ENCODE measurements around the gene CCDC50. TPM values are rescaled to one million over a fixed set of nuclear protein-coding genes. Genes with fewer than 3 reads are reported as not detected.

Gene CCDC50
- total RNA-seq, 2 donors from 2014 or later = 99.5 to 169 TPM

- ATAC-seq (ENCODE audit: insufficient number of reproducible peaks, low FRiP score, low read depth) = no peak
Measured at GRCh38 chr3:191432162-191432561, 103.0 kb downstream of the CCDC50 start.

GRCh38 chr3:191434024-191434423, 104.8 kb downstream of the CCDC50 start:
- H3K4me1 ChIP-seq (ENCODE audit: control insufficient read depth in 1 of 2, low read depth in 2 of 2) = no peaks in the 10 kb centered on the region
- no peaks in the 10 kb centered on the region for H3K27me3 ChIP-seq (replicated peaks; ENCODE audit: insufficient read depth)
- no peak overlapping the region for H3K27ac ChIP-seq
- ATAC-seq (ENCODE audit: insufficient number of reproducible peaks, low FRiP score, low read depth) = no peak
- TF ChIP-seq CTCF (IDR thresholded peaks at IDR 0.05) = no peak
- H3K36me3 ChIP-seq = no peaks in the 10 kb centered on the region
- DNase-seq (ENCODE audit: low spot score) = no peak
- no peaks in the 10 kb centered on the region for H3K9me3 ChIP-seq
- H3K4me3 ChIP-seq = no peak overlapping the region

More at GRCh38 chr3:191432162-191432561, 103.0 kb downstream of the CCDC50 start:
- Histone ChIP-seq H3K4me3 (no peak overlapping the region), H3K9me3 (no peaks in the 10 kb centered on the region), H3K27ac (no peak overlapping the region), H3K27me3 (replicated peaks; ENCODE audit: insufficient read depth) (no peaks in the 10 kb centered on the region), H3K36me3 (no peaks in the 10 kb centered on the region), H3K4me1 (ENCODE audit: control insufficient read depth in 1 of 2, low read depth in 2 of 2) (no peaks in the 10 kb centered on the region)
- no peak for DNase-seq (ENCODE audit: low spot score)
- TF ChIP-seq CTCF (IDR thresholded peaks at IDR 0.05) = no peak

GRCh38 chr3:191435981-191436380, 106.8 kb downstream of the CCDC50 start:
- H3K27ac ChIP-seq = no peak overlapping the region
- TF ChIP-seq CTCF (IDR thresholded peaks at IDR 0.05) = no peak
- no peaks in the 10 kb centered on the region for H3K27me3 ChIP-seq (replicated peaks; ENCODE audit: insufficient read depth)
- H3K9me3 ChIP-seq = peaks cover 3% of the 10 kb centered on the region
- no peak overlapping the region for H3K4me3 ChIP-seq
- ATAC-seq (ENCODE audit: insufficient number of reproducible peaks, low FRiP score, low read depth) (no peak), DNase-seq (ENCODE audit: low spot score) (no peak)
- no peaks in the 10 kb centered on the region for H3K36me3 ChIP-seq
- H3K4me1 ChIP-seq (ENCODE audit: control insufficient read depth in 1 of 2, low read depth in 2 of 2) = no peaks in the 10 kb centered on the region

GRCh38 chr3:191438150-191438814, 109.1 kb downstream of the CCDC50 start:
- ATAC-seq (ENCODE audit: insufficient number of reproducible peaks, low FRiP score, low read depth) (no peak), DNase-seq (ENCODE audit: low spot score) (no peak)
- H3K4me3 ChIP-seq = no peak overlapping the region
- H3K9me3 ChIP-seq = peaks cover 3% of the 10 kb centered on the region
- H3K4me1 ChIP-seq (ENCODE audit: control insufficient read depth in 1 of 2, low read depth in 2 of 2) = no peaks in the 10 kb centered on the region
- no peaks in the 10 kb centered on the region for H3K36me3 ChIP-seq
- TF ChIP-seq CTCF (IDR thresholded peaks at IDR 0.05) = no peak
- H3K27me3 ChIP-seq (replicated peaks; ENCODE audit: insufficient read depth) = no peaks in the 10 kb centered on the region
- H3K27ac ChIP-seq = no peak overlapping the region

GRCh38 chr3:191440532-191440931, 111.3 kb downstream of the CCDC50 start:
- H3K4me3 ChIP-seq = no peak overlapping the region
- no peaks in the 10 kb centered on the region for H3K4me1 ChIP-seq (ENCODE audit: control insufficient read depth in 1 of 2, low read depth in 2 of 2)
- H3K27ac ChIP-seq = no peak overlapping the region
- ATAC-seq (ENCODE audit: insufficient number of reproducible peaks, low FRiP score, low read depth) (no peak), DNase-seq (ENCODE audit: low spot score) (no peak)
- no peaks in the 10 kb centered on the region for H3K36me3 ChIP-seq
- TF ChIP-seq CTCF (IDR thresholded peaks at IDR 0.05) = no peak
- no peaks in the 10 kb centered on the region for H3K27me3 ChIP-seq (replicated peaks; ENCODE audit: insufficient read depth)
- peaks cover 3% of the 10 kb centered on the region for H3K9me3 ChIP-seq

Measured in thoracic aorta (tissue), 2 donors.